ENCODE measurements around the gene EPS8. TPM values are rescaled to one million over a fixed set of nuclear protein-coding genes. Genes with fewer than 3 reads are reported as not detected.

Gene EPS8
- total RNA-seq, 1 donor from 2014 or later: 35.3 TPM

DNA sequence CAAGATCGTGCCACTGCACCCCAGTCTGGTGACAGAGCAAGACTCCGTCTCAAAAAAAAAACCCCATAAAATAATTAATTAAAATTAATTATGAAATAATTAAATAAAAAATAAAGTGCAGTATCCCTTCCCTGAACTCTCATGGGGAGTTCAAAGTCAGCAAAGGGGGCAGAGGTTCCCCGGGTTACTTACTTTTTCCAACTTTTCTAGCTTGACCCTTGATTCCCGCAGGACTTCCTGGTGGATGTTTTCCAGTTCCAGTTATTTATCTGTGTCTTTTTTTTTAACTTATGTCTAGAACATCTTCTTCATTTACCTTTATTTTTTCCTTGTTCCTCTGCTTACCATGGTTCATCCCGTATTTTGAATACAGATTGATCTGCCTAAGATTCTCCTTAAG lies 197.4 kb downstream of the EPS8 start:
- no peak for DNase-seq (ENCODE audit: low read depth)
- FAIRE-seq: no peak
- H3K36me3 ChIP-seq (ENCODE audit: control insufficient read depth, insufficient read depth, low read length): no peaks in the 10 kb centered on the region
- H3K27me3 ChIP-seq (ENCODE audit: control insufficient read depth, insufficient read depth, low read length): no peaks in the 10 kb centered on the region
- H3K4me3 ChIP-seq (ENCODE audit: low read depth, low read length): no peak overlapping the region
- TF ChIP-seq, protein P1, sequence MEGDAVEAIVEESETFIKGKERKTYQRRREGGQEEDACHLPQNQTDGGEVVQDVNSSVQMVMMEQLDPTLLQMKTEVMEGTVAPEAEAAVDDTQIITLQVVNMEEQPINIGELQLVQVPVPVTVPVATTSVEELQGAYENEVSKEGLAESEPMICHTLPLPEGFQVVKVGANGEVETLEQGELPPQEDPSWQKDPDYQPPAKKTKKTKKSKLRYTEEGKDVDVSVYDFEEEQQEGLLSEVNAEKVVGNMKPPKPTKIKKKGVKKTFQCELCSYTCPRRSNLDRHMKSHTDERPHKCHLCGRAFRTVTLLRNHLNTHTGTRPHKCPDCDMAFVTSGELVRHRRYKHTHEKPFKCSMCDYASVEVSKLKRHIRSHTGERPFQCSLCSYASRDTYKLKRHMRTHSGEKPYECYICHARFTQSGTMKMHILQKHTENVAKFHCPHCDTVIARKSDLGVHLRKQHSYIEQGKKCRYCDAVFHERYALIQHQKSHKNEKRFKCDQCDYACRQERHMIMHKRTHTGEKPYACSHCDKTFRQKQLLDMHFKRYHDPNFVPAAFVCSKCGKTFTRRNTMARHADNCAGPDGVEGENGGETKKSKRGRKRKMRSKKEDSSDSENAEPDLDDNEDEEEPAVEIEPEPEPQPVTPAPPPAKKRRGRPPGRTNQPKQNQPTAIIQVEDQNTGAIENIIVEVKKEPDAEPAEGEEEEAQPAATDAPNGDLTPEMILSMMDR (IDR thresholded peaks at IDR 0.05; ENCODE audit: insufficient read depth, low read length, severe bottlenecking): no peak

- peak; percentile 65 for DNase-seq (ENCODE audit: low read depth)
- H3K36me3 ChIP-seq (ENCODE audit: control insufficient read depth, insufficient read depth, low read length): no peaks in the 10 kb centered on the region
- FAIRE-seq: peak; percentile 32
- TF ChIP-seq, protein P1 (IDR thresholded peaks at IDR 0.05; ENCODE audit: insufficient read depth, low read length, severe bottlenecking): peak; percentile 85
- peaks cover 2% of the 10 kb centered on the region for H3K27me3 ChIP-seq (ENCODE audit: control insufficient read depth, insufficient read depth, low read length)
- peak overlapping the region; percentile 27 for H3K4me3 ChIP-seq (ENCODE audit: low read depth, low read length)
Observed at GRCh38 chr12:15590180-15590826, 198.9 kb downstream of the EPS8 start.

- no peak for DNase-seq (ENCODE audit: low read depth)
- no peak overlapping the region for H3K4me3 ChIP-seq (ENCODE audit: low read depth, low read length)
- H3K36me3 ChIP-seq (ENCODE audit: control insufficient read depth, insufficient read depth, low read length): no peaks in the 10 kb centered on the region
- FAIRE-seq: no peak
- TF ChIP-seq, protein P1 (IDR thresholded peaks at IDR 0.05; ENCODE audit: insufficient read depth, low read length, severe bottlenecking): no peak
- peaks cover 2% of the 10 kb centered on the region for H3K27me3 ChIP-seq (ENCODE audit: control insufficient read depth, insufficient read depth, low read length)
Observed at GRCh38 chr12:15589328-15590032, 199.7 kb downstream of the EPS8 start.

- Histone ChIP-seq H3K36me3 (ENCODE audit: control insufficient read depth, insufficient read depth, low read length) (no peaks in the 10 kb centered on the region), H3K27me3 (ENCODE audit: control insufficient read depth, insufficient read depth, low read length) (peaks cover 2% of the 10 kb centered on the region), H3K4me3 (ENCODE audit: low read depth, low read length) (no peak overlapping the region)
- FAIRE-seq: no peak
- peak; percentile 59 for DNase-seq (ENCODE audit: low read depth)
- TF ChIP-seq, protein P1 (IDR thresholded peaks at IDR 0.05; ENCODE audit: insufficient read depth, low read length, severe bottlenecking): peak; percentile 63
Observed at GRCh38 chr12:15584366-15585041, 204.7 kb downstream of the EPS8 start.

GRCh38 chr12:15583804-15584203 lies 205.4 kb downstream of the EPS8 start:
- Histone ChIP-seq H3K4me3 (ENCODE audit: low read depth, low read length) (no peak overlapping the region), H3K36me3 (ENCODE audit: control insufficient read depth, insufficient read depth, low read length) (no peaks in the 10 kb centered on the region), H3K27me3 (ENCODE audit: control insufficient read depth, insufficient read depth, low read length) (peaks cover 2% of the 10 kb centered on the region)
- no peak for DNase-seq (ENCODE audit: low read depth)
- FAIRE-seq: no peak
- TF ChIP-seq, protein P1 (IDR thresholded peaks at IDR 0.05; ENCODE audit: insufficient read depth, low read length, severe bottlenecking): no peak
